ENCODE measurements around the gene TEX101. TPM values are rescaled to one million over a fixed set of nuclear protein-coding genes. Genes with fewer than 3 reads are reported as not detected.
"Not testable (repeated sequence)": the region's sequence is repeated elsewhere in the genome, so short reads cannot be mapped to it uniquely, and the experiment has no call there.

The TEX101 gene
- total RNA-seq, 1 donor from 2014 or later, result not detected

- no peak for TF ChIP-seq CTCF (IDR thresholded peaks at IDR 0.05; ENCODE audit: unreplicated experiment)
- DNase-seq (ENCODE audit: low spot score in 2 of 2, unreplicated experiment in 2 of 2), result no peak
- no peaks in the 10 kb centered on the region for H3K36me3 Mint-ChIP-seq
These were observed 34.7 kb upstream of the TEX101 start for GRCh38 chr19:43380008-43380407.

GRCh38 chr19:43380771-43381386 is 33.8 kb upstream of the TEX101 start:
- Mint-ChIP-seq H3K4me1 (no peaks in the 10 kb centered on the region), H3K36me3 (no peaks in the 10 kb centered on the region), H3K27me3 (ENCODE audit: low read depth) (peaks cover 2% of the 10 kb centered on the region)

More at GRCh38 chr19:43380008-43380407, 34.7 kb upstream of the TEX101 start:
- Mint-ChIP-seq H3K4me1 (no peaks in the 10 kb centered on the region), H3K27ac (no peak overlapping the region), H3K9me3 (peaks cover 4% of the 10 kb centered on the region), H3K4me3 (no peak overlapping the region), H3K27me3 (ENCODE audit: low read depth) (peaks cover 2% of the 10 kb centered on the region)

GRCh38 chr19:43382586-43383216 is 32.0 kb upstream of the TEX101 start:
- not testable (repeated sequence) for H3K4me3 Mint-ChIP-seq; DNase-seq (ENCODE audit: low spot score in 2 of 2, unreplicated experiment in 2 of 2); H3K27ac Mint-ChIP-seq; H3K4me1 Mint-ChIP-seq; H3K36me3 Mint-ChIP-seq; H3K27me3 Mint-ChIP-seq (ENCODE audit: low read depth)
- peaks cover 16% of the 10 kb centered on the region for H3K9me3 Mint-ChIP-seq

More at GRCh38 chr19:43380771-43381386, 33.8 kb upstream of the TEX101 start:
- Mint-ChIP-seq H3K4me3 (no peak overlapping the region), H3K27ac (no peak overlapping the region), H3K9me3 (peaks cover 10% of the 10 kb centered on the region)
- DNase-seq (ENCODE audit: low spot score in 2 of 2, unreplicated experiment in 2 of 2), result no peak
- TF ChIP-seq CTCF (IDR thresholded peaks at IDR 0.05; ENCODE audit: unreplicated experiment), result no peak

- H3K27me3 Mint-ChIP-seq (ENCODE audit: low read depth); H3K36me3 Mint-ChIP-seq; H3K4me1 Mint-ChIP-seq; H3K4me3 Mint-ChIP-seq; H3K27ac Mint-ChIP-seq; DNase-seq (ENCODE audit: low spot score in 2 of 2, unreplicated experiment in 2 of 2): not testable (repeated sequence)
- peaks cover 16% of the 10 kb centered on the region for H3K9me3 Mint-ChIP-seq
These were observed 31.4 kb upstream of the TEX101 start for GRCh38 chr19:43383254-43383653.

GRCh38 chr19:43383759-43384158 is 30.9 kb upstream of the TEX101 start:
- H3K27ac Mint-ChIP-seq; DNase-seq (ENCODE audit: low spot score in 2 of 2, unreplicated experiment in 2 of 2); H3K4me1 Mint-ChIP-seq; H3K36me3 Mint-ChIP-seq; H3K4me3 Mint-ChIP-seq; H3K27me3 Mint-ChIP-seq (ENCODE audit: low read depth): not testable (repeated sequence)
- peaks cover 16% of the 10 kb centered on the region for H3K9me3 Mint-ChIP-seq

GRCh38 chr19:43390903-43391551 is 23.7 kb upstream of the TEX101 start:
- not testable (repeated sequence) for H3K4me1 Mint-ChIP-seq

GRCh38 chr19:43391552-43391935 is 23.1 kb upstream of the TEX101 start:
- DNase-seq (ENCODE audit: low spot score in 2 of 2, unreplicated experiment in 2 of 2); H3K27me3 Mint-ChIP-seq (ENCODE audit: low read depth); H3K4me1 Mint-ChIP-seq; H3K4me3 Mint-ChIP-seq; H3K36me3 Mint-ChIP-seq; H3K27ac Mint-ChIP-seq: not testable (repeated sequence)
- peaks cover 10% of the 10 kb centered on the region for H3K9me3 Mint-ChIP-seq

More at GRCh38 chr19:43390903-43391551, 23.7 kb upstream of the TEX101 start:
- H3K4me3 Mint-ChIP-seq; H3K9me3 Mint-ChIP-seq; H3K27ac Mint-ChIP-seq; H3K27me3 Mint-ChIP-seq (ENCODE audit: low read depth); DNase-seq (ENCODE audit: low spot score in 2 of 2, unreplicated experiment in 2 of 2); H3K36me3 Mint-ChIP-seq: not testable (repeated sequence)

- H3K27me3 Mint-ChIP-seq (ENCODE audit: low read depth); H3K36me3 Mint-ChIP-seq; H3K4me3 Mint-ChIP-seq; H3K4me1 Mint-ChIP-seq; DNase-seq (ENCODE audit: low spot score in 2 of 2, unreplicated experiment in 2 of 2); H3K27ac Mint-ChIP-seq: not testable (repeated sequence)
- H3K9me3 Mint-ChIP-seq, result peaks cover 12% of the 10 kb centered on the region
These were observed 21.2 kb upstream of the TEX101 start for GRCh38 chr19:43393501-43393900.

Measured in mesothelial cell of epicardium (in vitro differentiated cells).